ENCODE data around the gene PGAM4.
"Not testable (repeated sequence)": the region's sequence is repeated elsewhere in the genome, so short reads cannot be mapped to it uniquely, and the experiment has no call there.

Gene PGAM4

GRCh38 chrX:77946571-77946970 is 22.9 kb downstream of the PGAM4 start:
- Mint-ChIP-seq H3K9me3 (no peaks in the 10 kb centered on the region), H3K27ac (no peak overlapping the region), H3K27me3 (no peaks in the 10 kb centered on the region), H3K36me3 (peaks cover 1% of the 10 kb centered on the region), H3K4me1 (no peaks in the 10 kb centered on the region), H3K4me3 (no peak overlapping the region)
- DNase-seq (ENCODE audit: low spot score in 2 of 2) = no peak
- ATAC-seq (ENCODE audit: low read depth) = no peak

GRCh38 chrX:77945910-77946545 is 23.4 kb downstream of the PGAM4 start:
- H3K36me3 Mint-ChIP-seq = peaks cover 1% of the 10 kb centered on the region
- no peak for ATAC-seq (ENCODE audit: low read depth)
- DNase-seq (ENCODE audit: low spot score in 2 of 2) = no peak
- no peaks in the 10 kb centered on the region for H3K9me3 Mint-ChIP-seq
- H3K4me1 Mint-ChIP-seq = no peaks in the 10 kb centered on the region
- H3K4me3 Mint-ChIP-seq = no peak overlapping the region
- H3K27me3 Mint-ChIP-seq = no peaks in the 10 kb centered on the region
- no peak overlapping the region for H3K27ac Mint-ChIP-seq

DNA sequence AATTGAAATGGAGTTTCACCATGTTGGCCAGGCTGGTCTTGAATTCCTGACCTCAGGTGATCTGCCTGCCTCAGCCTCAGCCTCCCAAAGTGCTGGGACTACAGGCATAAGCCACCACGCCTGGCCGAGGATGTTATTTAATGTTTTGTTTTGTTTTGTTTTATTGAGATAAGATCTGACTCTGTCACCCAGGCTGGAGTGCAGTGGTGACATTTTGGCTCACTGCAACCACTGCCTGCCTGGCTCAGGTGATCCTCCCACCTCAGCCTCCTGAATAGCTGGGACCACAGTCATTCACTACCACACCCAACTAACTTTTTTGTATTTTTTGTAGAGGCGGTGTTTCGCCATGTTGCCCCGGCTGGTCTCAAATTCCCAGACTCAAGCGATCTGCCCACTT is 24.4 kb downstream of the PGAM4 start:
- not testable (repeated sequence) for H3K4me1 Mint-ChIP-seq; H3K27ac Mint-ChIP-seq; DNase-seq (ENCODE audit: low spot score in 2 of 2); H3K36me3 Mint-ChIP-seq; H3K4me3 Mint-ChIP-seq; H3K27me3 Mint-ChIP-seq; ATAC-seq (ENCODE audit: low read depth); H3K9me3 Mint-ChIP-seq

- H3K9me3 Mint-ChIP-seq = no peaks in the 10 kb centered on the region
- no peak overlapping the region for H3K4me3 Mint-ChIP-seq
- DNase-seq (ENCODE audit: low spot score in 2 of 2) = no peak
- no peaks in the 10 kb centered on the region for H3K36me3 Mint-ChIP-seq
- peak overlapping the region; percentile 76 for H3K27ac Mint-ChIP-seq
- peaks cover 2% of the 10 kb centered on the region for H3K4me1 Mint-ChIP-seq
- H3K27me3 Mint-ChIP-seq = no peaks in the 10 kb centered on the region
- no peak for ATAC-seq (ENCODE audit: low read depth)
Observed at GRCh38 chrX:77938083-77938680, 31.3 kb downstream of the PGAM4 start.

GRCh38 chrX:77937291-77937690 is 32.1 kb downstream of the PGAM4 start:
- no peak for DNase-seq (ENCODE audit: low spot score in 2 of 2)
- H3K4me1 Mint-ChIP-seq = peaks cover 2% of the 10 kb centered on the region
- H3K27ac Mint-ChIP-seq = no peak overlapping the region
- no peak overlapping the region for H3K4me3 Mint-ChIP-seq
- no peak for ATAC-seq (ENCODE audit: low read depth)
- H3K36me3 Mint-ChIP-seq = no peaks in the 10 kb centered on the region
- no peaks in the 10 kb centered on the region for H3K9me3 Mint-ChIP-seq
- H3K27me3 Mint-ChIP-seq = no peaks in the 10 kb centered on the region

GRCh38 chrX:77936299-77936698 is 33.1 kb downstream of the PGAM4 start:
- ATAC-seq (ENCODE audit: low read depth) (no peak), DNase-seq (ENCODE audit: low spot score in 2 of 2) (no peak)
- Mint-ChIP-seq H3K36me3 (no peaks in the 10 kb centered on the region), H3K27me3 (no peaks in the 10 kb centered on the region), H3K9me3 (no peaks in the 10 kb centered on the region), H3K27ac (no peak overlapping the region), H3K4me3 (no peak overlapping the region), H3K4me1 (peaks cover 2% of the 10 kb centered on the region)

DNA sequence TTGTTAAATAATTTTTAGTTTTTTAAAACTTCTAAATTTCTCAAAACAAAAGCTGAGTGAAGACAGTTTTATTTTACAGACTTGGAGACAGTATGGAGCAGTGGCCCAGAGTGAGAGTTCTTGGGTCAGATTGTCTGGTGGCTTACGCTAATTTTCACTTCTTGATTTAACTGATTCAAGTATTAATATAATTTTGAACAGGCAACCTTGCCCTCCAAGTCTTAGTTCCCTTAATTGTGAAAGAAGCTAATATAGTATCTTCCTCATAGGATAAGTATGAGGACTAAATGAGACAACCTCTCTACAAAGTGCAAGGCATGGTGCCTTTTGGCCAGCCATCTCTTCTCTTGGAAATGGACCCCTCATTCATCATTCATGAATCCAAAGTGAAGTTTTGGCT is 33.6 kb downstream of the PGAM4 start:
- Mint-ChIP-seq H3K27ac (no peak overlapping the region), H3K9me3 (no peaks in the 10 kb centered on the region), H3K4me3 (no peak overlapping the region), H3K4me1 (peaks cover 2% of the 10 kb centered on the region), H3K27me3 (no peaks in the 10 kb centered on the region), H3K36me3 (no peaks in the 10 kb centered on the region)
- no peak for ATAC-seq (ENCODE audit: low read depth)
- no peak for DNase-seq (ENCODE audit: low spot score in 2 of 2)

GRCh38 chrX:77930581-77930980 is 38.9 kb downstream of the PGAM4 start:
- ATAC-seq (ENCODE audit: low read depth) (peak; percentile 42), DNase-seq (ENCODE audit: low spot score in 2 of 2) (no peak)
- Mint-ChIP-seq H3K4me1 (no peaks in the 10 kb centered on the region), H3K36me3 (no peaks in the 10 kb centered on the region), H3K27ac (no peak overlapping the region), H3K27me3 (no peaks in the 10 kb centered on the region), H3K4me3 (no peak overlapping the region), H3K9me3 (no peaks in the 10 kb centered on the region)

DNA sequence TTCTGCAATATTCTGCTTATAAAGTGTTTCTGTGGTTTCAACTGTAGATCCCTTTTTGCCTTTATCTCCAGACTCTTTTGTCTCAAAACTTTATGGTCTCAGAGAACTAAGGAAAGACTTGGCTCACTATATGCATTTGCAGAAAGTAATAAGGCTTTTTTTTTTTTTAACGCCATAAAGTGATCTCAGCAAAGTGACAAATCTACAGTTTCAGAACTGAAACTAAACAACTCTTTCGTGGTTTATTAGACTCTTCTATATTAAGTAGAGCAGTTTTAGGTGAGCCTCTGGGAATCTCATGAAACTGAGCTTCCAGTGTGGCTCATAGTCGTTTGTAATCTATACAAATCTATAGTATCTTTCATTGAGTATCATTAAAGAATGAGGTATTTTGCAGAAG is 43.7 kb downstream of the PGAM4 start:
- no peaks in the 10 kb centered on the region for H3K4me1 Mint-ChIP-seq
- no peak overlapping the region for H3K4me3 Mint-ChIP-seq
- DNase-seq (ENCODE audit: low spot score in 2 of 2) = no peak
- H3K9me3 Mint-ChIP-seq = no peaks in the 10 kb centered on the region
- H3K27ac Mint-ChIP-seq = no peak overlapping the region
- peaks cover 2% of the 10 kb centered on the region for H3K36me3 Mint-ChIP-seq
- no peak for ATAC-seq (ENCODE audit: low read depth)
- no peaks in the 10 kb centered on the region for H3K27me3 Mint-ChIP-seq

GRCh38 chrX:77924320-77924859 is 45.0 kb downstream of the PGAM4 start:
- DNase-seq (ENCODE audit: low spot score in 2 of 2) = no peak
- no peaks in the 10 kb centered on the region for H3K27me3 Mint-ChIP-seq
- H3K27ac Mint-ChIP-seq = no peak overlapping the region

GRCh38 chrX:77922787-77923186 is 46.7 kb downstream of the PGAM4 start:
- no peak overlapping the region for H3K27ac Mint-ChIP-seq
- peaks cover 2% of the 10 kb centered on the region for H3K36me3 Mint-ChIP-seq
- no peaks in the 10 kb centered on the region for H3K9me3 Mint-ChIP-seq
- ATAC-seq (ENCODE audit: low read depth) (no peak), DNase-seq (ENCODE audit: low spot score in 2 of 2) (no peak)
- no peaks in the 10 kb centered on the region for H3K27me3 Mint-ChIP-seq
- no peak overlapping the region for H3K4me3 Mint-ChIP-seq
- H3K4me1 Mint-ChIP-seq = peaks cover 5% of the 10 kb centered on the region

More at GRCh38 chrX:77924320-77924859, 45.0 kb downstream of the PGAM4 start:
- H3K4me1 Mint-ChIP-seq = no peaks in the 10 kb centered on the region
- no peak for ATAC-seq (ENCODE audit: low read depth)
- H3K36me3 Mint-ChIP-seq = peaks cover 2% of the 10 kb centered on the region
- H3K4me3 Mint-ChIP-seq = no peak overlapping the region
- H3K9me3 Mint-ChIP-seq = no peaks in the 10 kb centered on the region

DNA sequence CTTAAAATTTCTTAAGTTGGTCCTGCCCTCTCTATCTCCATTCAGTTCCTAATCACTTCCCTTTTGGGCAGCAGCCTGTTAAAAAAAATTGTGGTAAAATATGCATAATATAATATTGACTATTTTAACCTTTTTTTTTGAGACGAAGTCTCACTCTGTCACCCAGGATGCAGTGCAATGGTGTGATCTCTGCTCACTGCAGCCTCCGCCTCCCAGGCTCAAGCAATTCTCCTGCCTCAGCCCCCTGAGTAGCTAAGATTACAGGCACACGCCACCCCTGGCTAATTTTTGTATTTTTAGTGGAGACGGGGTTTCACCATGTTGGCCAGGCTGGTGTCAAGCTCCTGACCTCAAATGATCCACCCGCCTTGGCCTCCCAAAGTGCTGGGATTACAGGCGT is 50.1 kb downstream of the PGAM4 start:
- not testable (repeated sequence) for H3K27me3 Mint-ChIP-seq; DNase-seq (ENCODE audit: low spot score in 2 of 2); H3K4me3 Mint-ChIP-seq; H3K27ac Mint-ChIP-seq; H3K9me3 Mint-ChIP-seq; H3K36me3 Mint-ChIP-seq; ATAC-seq (ENCODE audit: low read depth)
- H3K4me1 Mint-ChIP-seq = peaks cover 18% of the 10 kb centered on the region

- ATAC-seq (ENCODE audit: low read depth) (no peak), DNase-seq (ENCODE audit: low spot score in 2 of 2) (no peak)
- Mint-ChIP-seq H3K27ac (no peak overlapping the region), H3K9me3 (no peaks in the 10 kb centered on the region), H3K36me3 (peaks cover 2% of the 10 kb centered on the region), H3K4me1 (peaks cover 18% of the 10 kb centered on the region), H3K4me3 (no peak overlapping the region), H3K27me3 (no peaks in the 10 kb centered on the region)
Observed at GRCh38 chrX:77918568-77918967, 50.9 kb downstream of the PGAM4 start.
